ENCODE results near the gene C5orf63. TPM values are rescaled to one million over a fixed set of nuclear protein-coding genes. Genes with fewer than 3 reads are reported as not detected.

Gene C5orf63
- total and polyA plus RNA-seq, 9 of the 15 experiments (the other 6 are each of a cell fraction or from before 2014, with no cell fraction given), result 1.8 to 24.6 (median 6.2) TPM

DNA sequence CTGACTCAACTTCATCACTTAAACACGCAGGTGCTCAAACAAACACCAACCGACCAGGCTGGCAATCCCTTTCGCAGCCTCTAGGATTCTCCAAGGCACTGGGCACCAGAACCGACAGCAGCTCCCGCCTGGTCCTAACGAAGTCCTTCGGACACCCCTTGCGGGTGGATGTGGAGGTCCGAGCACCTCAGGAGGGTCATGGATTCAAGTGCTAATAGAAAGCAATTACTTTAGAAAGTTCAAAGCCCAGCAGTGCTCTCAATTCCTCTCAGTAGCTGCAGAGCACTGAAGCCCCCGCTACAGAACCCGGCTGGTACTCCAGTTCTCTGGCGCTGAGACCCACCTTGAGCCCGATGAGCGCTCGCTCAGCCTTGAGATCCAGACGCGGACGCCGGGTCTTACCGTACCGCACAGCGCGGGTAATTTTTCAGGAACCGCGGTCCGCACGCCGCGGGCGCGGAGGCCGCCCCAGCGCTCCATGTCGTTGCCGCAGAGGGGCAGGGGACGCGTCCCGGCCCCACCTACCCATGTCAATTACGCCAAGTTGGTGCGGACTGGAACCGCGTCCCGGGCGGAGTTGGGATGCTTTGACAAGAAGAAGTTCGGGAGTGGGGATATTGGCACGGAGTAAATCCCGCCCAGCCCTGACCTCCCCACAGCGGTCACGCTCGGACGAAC, 43.6 kb downstream of the C5orf63 start (continued):
- TF ChIP-seq, protein P1, sequence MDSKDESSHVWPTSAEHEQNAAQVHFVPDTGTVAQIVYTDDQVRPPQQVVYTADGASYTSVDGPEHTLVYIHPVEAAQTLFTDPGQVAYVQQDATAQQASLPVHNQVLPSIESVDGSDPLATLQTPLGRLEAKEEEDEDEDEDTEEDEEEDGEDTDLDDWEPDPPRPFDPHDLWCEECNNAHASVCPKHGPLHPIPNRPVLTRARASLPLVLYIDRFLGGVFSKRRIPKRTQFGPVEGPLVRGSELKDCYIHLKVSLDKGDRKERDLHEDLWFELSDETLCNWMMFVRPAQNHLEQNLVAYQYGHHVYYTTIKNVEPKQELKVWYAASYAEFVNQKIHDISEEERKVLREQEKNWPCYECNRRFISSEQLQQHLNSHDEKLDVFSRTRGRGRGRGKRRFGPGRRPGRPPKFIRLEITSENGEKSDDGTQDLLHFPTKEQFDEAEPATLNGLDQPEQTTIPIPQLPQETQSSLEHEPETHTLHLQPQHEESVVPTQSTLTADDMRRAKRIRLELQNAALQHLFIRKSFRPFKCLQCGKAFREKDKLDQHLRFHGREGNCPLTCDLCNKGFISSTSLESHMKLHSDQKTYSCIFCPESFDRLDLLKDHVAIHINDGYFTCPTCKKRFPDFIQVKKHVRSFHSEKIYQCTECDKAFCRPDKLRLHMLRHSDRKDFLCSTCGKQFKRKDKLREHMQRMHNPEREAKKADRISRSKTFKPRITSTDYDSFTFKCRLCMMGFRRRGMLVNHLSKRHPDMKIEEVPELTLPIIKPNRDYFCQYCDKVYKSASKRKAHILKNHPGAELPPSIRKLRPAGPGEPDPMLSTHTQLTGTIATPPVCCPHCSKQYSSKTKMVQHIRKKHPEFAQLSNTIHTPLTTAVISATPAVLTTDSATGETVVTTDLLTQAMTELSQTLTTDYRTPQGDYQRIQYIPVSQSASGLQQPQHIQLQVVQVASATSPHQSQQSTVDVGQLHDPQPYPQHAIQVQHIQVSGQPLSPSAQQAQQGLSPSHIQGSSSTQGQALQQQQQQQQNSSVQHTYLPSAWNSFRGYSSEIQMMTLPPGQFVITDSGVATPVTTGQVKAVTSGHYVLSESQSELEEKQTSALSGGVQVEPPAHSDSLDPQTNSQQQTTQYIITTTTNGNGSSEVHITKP (IDR thresholded peaks at IDR 0.05; ENCODE audit: partially characterized antibody), result no peak
- TF ChIP-seq, protein P2, sequence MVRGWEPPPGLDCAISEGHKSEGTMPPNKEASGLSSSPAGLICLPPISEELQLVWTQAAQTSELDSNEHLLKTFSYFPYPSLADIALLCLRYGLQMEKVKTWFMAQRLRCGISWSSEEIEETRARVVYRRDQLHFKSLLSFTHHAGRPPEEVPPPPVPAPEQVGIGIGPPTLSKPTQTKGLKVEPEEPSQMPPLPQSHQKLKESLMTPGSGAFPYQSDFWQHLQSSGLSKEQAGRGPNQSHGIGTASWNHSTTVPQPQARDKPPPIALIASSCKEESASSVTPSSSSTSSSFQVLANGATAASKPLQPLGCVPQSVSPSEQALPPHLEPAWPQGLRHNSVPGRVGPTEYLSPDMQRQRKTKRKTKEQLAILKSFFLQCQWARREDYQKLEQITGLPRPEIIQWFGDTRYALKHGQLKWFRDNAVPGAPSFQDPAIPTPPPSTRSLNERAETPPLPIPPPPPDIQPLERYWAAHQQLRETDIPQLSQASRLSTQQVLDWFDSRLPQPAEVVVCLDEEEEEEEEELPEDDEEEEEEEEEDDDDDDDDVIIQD (CRISPR knock-in tag; IDR thresholded peaks at IDR 0.05), result no peak
- TF ChIP-seq ZNF174 (CRISPR knock-in tag; IDR thresholded peaks at IDR 0.05) (no peak), KLF10 (CRISPR knock-in tag; IDR thresholded peaks at IDR 0.05) (no peak), EP400 (IDR thresholded peaks at IDR 0.05) (no peak), ZNF75A (CRISPR knock-in tag; IDR thresholded peaks at IDR 0.05) (no peak), NONO (IDR thresholded peaks at IDR 0.05; ENCODE audit: low read depth in 2 of 2, low read length in 1 of 2) (no peak), CBFB (CRISPR knock-in tag; IDR thresholded peaks at IDR 0.05) (no peak), ZNF124 (CRISPR knock-in tag; IDR thresholded peaks at IDR 0.05) (no peak), EZH2 (IDR thresholded peaks at IDR 0.05; ENCODE audit: borderline replicate concordance, low read depth, low read length) (no peak), ARHGAP35 (IDR thresholded peaks at IDR 0.05; ENCODE audit: partially characterized antibody) (no peak), PHF21A (IDR thresholded peaks at IDR 0.05; ENCODE audit: borderline replicate concordance, low read depth) (no peak)
- TF ChIP-seq, protein P3, sequence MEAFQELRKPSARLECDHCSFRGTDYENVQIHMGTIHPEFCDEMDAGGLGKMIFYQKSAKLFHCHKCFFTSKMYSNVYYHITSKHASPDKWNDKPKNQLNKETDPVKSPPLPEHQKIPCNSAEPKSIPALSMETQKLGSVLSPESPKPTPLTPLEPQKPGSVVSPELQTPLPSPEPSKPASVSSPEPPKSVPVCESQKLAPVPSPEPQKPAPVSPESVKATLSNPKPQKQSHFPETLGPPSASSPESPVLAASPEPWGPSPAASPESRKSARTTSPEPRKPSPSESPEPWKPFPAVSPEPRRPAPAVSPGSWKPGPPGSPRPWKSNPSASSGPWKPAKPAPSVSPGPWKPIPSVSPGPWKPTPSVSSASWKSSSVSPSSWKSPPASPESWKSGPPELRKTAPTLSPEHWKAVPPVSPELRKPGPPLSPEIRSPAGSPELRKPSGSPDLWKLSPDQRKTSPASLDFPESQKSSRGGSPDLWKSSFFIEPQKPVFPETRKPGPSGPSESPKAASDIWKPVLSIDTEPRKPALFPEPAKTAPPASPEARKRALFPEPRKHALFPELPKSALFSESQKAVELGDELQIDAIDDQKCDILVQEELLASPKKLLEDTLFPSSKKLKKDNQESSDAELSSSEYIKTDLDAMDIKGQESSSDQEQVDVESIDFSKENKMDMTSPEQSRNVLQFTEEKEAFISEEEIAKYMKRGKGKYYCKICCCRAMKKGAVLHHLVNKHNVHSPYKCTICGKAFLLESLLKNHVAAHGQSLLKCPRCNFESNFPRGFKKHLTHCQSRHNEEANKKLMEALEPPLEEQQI (IDR thresholded peaks at IDR 0.05), result no peak
- TF ChIP-seq, protein P4, sequence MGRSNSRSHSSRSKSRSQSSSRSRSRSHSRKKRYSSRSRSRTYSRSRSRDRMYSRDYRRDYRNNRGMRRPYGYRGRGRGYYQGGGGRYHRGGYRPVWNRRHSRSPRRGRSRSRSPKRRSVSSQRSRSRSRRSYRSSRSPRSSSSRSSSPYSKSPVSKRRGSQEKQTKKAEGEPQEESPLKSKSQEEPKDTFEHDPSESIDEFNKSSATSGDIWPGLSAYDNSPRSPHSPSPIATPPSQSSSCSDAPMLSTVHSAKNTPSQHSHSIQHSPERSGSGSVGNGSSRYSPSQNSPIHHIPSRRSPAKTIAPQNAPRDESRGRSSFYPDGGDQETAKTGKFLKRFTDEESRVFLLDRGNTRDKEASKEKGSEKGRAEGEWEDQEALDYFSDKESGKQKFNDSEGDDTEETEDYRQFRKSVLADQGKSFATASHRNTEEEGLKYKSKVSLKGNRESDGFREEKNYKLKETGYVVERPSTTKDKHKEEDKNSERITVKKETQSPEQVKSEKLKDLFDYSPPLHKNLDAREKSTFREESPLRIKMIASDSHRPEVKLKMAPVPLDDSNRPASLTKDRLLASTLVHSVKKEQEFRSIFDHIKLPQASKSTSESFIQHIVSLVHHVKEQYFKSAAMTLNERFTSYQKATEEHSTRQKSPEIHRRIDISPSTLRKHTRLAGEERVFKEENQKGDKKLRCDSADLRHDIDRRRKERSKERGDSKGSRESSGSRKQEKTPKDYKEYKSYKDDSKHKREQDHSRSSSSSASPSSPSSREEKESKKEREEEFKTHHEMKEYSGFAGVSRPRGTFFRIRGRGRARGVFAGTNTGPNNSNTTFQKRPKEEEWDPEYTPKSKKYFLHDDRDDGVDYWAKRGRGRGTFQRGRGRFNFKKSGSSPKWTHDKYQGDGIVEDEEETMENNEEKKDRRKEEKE (IDR thresholded peaks at IDR 0.05; ENCODE audit: borderline replicate concordance in 1 of 2, control insufficient read depth in 1 of 2, low read depth in 2 of 2, low read length in 1 of 2), result no peak
- TF ChIP-seq, protein P5, sequence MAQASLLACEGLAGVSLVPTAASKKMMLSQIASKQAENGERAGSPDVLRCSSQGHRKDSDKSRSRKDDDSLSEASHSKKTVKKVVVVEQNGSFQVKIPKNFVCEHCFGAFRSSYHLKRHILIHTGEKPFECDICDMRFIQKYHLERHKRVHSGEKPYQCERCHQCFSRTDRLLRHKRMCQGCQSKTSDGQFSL (CRISPR knock-in tag; IDR thresholded peaks at IDR 0.05), result no peak
- TF ChIP-seq, protein P5 (tag; IDR thresholded peaks at IDR 0.05), result no peak
